ENCODE results near the gene PSMD5.

The PSMD5 gene

DNA sequence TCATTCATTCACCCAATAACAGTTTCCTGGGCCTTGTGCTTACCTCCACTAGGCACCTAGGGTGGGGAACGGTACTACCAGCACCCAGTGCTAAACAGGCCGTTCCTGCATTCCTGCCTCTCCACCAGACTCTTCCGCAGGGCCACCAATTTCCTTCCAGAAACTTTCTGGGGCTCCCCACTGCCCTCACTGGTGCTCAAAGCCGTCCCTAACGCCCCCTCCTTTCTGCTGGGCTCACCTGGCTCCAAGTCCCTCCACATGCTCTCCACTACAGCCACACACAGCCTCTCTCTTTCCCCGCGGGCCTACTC lies 32.9 kb upstream of the PSMD5 start:
- peak in 1 of 56 donors; percentile 57 for DNase-seq

DNA sequence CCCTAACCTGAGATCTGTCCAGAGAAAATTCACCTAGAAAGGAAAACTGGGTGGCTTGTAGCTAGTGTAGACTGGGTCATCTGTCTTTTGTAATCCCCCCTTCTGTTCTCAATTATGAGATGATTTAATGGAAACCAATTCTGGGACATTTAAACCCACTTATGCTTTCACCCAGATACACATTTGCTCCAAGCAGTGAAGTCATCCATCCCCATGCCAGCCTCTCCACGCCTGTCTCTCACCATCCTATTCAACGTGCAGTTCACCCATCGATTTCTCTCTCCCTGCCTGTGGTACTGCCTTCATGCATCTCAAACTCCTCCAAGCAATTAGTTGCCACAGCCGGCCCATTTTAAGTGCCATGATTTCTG lies 32.5 kb upstream of the PSMD5 start:
- DNase-seq, result no peak

DNA sequence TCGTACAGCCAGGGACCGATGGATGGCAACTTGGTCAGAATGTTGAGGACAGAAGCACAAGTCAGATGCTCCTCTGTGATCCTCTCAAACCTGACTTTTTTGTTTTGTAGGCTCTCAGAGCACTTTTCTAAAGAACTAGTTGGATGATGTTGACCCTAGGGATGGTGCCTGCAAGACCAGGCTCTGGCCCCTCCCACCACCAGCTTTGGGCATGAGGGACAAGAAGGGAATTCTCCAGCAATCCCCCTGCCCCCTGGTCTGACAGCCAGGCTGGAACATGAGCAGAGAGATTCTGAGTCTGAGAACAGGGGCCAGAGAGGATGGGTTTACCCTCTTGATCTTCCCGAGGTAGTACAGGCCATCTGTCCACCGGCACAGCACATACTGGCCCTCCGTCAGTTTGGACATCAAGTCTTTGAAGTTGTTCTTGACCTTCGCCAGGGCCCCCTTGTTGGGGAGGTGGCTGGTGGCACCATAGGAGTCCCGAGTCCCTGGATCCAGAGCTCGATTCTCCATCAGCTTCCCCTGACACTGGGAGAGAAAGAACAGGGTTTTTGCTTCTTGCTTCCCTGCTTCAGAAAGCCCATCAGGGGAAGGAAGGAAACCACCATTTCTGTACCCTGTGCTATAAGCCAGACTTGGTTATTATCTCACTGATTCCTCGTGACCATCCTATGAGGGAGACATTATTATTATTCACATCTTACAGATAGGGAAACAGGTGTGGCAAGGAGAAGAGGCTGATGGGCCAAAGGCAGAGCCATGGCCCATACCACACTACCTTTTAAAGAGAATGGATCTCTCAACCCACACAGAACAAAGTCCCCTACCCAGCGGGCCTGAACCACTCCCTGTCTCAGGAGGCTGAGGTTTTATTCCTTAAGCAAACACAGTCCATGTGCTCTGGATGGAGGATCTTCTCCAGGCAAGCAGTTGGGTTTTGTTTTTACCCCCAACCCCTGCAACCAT lies 31.8 kb upstream of the PSMD5 start:
- no peak for DNase-seq

DNA sequence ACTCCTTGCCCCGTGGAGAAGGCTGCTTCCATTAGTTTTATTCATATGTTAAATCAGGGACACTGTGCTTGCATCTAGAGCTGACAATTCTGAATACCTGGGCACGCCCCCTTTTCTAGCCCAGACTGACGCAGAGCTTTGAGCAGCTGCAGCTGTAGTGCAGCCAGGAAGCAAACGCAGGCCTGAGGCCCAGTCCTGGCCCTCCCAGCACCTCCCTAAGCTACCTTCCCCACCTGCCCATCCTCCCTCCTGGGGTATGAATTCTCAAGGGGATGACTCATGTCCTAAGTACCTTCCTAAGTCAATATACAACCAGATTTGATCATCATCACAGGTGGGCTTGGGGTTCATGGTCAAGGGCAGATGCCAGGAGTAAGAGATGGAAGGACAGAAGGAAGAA lies 30.8 kb upstream of the PSMD5 start:
- DNase-seq, result no peak

DNA sequence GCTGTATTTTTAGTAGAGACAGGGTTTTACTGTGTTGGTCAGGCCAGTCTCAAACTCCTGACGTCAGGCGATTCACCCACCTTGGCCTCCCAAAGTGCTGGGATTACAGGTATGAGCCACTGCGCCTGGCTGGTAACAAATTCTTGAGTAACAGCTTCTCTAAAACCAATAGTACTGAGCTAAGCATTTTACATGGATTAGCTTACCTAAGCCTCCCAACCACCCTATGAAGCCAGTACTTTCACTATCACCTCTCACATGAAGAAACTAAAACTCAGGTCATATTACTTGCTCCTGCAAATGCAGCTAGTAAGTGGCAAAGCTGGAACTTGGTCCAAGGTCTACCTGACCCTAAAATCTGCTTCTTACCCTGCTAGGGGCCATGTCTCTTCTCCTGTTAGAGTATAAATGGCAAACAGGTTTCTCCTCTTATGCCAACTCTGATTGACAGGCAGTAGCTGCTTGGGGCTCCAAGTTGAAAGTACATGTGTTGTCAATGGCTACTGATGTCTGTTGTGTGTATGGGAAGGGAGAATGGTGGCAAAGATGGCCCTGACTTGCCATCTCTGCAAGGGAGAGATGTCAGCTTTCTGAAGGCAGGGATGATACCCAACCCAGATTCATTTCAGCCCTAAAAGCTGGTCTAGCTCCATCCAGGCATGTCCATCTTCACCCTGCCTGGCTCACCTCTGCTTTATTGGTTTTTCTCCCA lies 30.2 kb upstream of the PSMD5 start:
- DNase-seq, result no peak

DNA sequence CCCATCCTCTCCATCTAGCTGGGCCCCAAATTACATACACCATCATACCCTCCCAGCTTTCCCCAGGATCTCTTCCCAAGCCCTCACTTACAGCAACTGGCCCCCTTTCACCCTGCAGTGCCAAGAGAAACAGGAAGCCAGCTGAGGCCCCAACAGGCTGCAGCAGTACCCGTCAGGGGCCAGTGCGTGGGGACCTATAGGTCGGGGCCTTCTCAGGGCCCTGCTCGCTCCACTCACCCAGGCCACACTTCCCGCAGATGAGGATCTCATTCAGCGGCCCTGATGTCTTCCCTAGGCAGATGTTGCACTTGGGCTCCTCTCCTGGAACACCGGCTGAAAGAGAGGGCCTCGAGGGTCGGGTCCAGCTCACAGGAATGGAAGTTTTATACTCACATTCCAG lies 27.5 kb upstream of the PSMD5 start:
- DNase-seq, result no peak

DNA sequence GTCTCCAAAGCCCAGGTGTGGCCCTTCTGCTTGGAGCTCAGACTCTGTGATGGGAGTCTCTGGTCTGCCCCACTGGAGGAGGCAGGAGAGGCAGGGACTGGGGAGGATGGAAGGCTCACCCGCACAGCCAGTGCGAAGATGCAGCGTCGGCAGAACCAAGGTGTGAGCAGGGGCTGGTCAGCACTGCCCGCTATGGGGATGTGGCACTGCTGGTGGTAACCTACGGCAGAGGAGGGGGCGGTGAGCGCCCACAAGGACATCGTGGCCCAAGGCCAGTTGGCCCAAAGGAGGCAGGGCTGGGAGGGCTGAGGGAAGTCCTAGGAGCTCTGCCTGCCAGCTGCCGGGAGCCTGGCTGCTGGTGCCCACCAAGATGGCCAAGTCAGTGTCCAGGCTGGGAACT lies 27.0 kb upstream of the PSMD5 start:
- peak in 1 of 56 donors; percentile 5 for DNase-seq

DNA sequence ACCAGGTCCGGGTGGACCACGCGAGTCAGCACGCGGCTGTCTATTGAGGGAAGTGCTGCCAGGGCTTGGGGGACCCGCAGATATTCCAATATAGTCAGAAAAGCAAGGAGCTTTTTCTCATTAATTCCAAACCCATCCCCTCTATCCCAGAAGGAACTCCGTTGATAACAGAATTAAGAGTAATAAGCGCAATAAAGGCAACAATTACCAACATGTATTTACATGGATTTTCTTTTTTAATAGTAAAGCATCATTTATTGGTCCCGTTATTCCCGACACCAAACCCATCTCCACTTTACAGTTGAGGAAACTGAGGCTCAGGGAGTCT lies 26.6 kb upstream of the PSMD5 start:
- no peak for DNase-seq

DNA sequence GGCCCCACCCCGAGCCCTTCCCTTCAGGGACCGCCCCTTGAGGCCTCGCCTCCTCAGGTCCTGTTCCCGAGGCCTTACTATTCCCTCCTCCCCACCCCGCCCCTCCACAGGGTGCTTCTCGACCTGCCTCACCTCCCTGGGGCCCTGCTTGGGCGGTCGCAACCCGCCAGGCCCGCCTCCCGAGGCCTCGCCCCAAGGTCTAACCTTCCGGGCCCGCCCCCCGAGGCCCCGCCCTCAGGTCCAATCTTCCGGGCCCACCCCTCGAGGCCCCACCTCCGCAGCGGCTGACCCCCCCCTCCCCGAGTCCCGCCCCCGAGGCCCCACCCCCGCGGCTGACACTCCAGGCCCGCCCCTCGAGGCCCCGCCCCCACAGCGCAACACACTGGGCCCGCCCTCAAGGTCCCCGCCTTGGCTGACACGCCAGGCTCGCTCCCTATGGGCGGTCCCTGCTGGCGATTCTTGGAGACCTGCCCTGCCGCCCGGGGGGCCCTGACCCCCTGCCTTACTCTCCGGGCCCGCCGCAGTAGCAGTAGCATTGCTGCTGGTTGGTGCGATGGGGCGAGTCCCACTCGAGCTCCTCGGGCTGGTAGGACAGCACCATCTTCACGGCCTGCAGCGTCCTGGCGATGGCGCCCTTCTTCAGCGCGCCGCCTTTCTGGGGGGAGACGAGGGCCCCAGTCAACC lies 26.1 kb upstream of the PSMD5 start:
- DNase-seq, result peak in 55 of 56 donors; percentile 33 to 94 (median 80)

DNA sequence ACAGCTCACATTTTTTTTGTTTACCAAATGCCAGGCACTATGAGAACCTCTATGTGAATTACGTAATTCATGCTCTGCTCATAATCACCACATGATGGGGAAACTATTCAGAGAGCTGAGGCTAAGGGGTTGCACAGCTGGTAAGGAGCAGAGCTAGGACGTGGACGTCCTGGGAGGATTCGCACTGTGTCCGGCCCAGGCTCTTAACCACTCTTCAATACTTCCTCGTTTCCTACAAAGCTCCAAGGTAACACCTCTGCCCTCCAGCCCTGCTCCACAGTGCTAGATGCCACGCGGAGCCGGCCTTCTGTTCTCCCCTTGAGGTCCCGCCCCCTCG lies 25.6 kb upstream of the PSMD5 start:
- DNase-seq, result no peak

DNA sequence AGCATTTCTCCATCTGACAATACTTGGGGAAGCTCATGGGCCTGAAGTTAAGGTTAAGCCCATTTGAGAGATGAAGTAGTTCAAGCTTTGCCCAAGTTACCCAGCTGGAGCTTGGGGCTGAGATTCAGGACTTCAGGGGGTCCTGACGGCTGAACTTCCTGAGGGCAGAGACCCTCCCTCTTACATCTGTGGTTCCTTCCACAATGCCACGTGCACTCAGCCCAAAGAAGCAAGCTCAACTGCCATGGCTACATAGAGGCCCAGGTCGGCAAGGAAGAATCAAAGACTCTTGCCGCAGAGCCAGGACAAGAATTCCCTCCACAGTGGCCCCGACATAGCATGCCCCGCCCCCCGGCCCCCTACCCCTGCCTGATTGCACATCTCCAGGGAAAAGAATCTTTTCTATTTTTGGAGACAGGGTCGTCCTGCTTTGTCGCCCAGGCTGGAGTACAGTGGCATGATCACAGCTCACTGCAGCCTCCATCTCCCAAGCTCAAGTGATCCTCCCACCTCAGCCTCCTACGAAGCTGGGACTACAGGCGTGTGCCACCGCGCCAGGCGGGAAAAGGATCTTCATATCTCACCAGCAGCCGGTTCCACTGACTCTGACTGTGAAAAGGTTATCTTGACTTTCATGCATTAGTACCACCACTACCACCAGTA lies 25.1 kb upstream of the PSMD5 start:
- no peak for DNase-seq

DNA sequence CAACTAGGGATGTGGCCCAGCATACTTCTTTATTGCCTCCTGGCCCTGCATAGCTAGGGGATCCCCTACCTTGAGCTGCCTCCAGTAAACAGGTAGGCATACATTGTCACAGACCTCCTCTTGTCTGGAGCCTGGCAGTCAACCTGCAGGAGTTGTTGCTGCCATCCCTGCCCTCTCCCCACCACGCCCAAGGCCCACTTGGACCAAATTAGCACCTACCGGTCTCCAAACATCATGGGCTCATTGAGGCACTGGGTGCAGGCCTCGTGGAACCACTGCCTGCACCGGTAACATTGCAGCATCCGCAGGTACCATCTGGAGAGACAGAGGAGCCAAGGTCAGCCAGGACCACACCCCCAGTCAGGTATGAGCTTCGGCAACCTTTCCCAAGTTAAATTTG lies 23.9 kb upstream of the PSMD5 start:
- no peak for DNase-seq

DNA sequence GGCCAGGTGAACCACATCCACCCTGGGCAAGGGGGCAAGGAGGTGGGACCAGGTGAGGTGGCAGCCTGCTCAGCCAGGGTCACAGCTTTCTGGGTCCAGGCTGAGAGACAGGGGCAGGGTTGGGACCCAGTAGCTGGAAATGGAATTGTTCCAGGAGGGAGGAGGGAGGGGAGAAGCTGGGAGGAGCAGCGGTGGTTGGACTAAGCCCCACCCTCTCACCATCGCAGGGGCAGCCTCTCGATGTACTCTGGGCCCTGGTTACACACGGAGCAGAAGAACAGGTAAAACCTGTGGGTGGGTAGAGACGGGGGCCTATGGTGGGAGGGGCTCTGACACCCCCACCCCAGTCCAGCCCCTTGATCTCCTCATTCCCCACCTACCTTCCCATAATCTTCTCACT lies 23.1 kb upstream of the PSMD5 start:
- DNase-seq, result no peak

DNA sequence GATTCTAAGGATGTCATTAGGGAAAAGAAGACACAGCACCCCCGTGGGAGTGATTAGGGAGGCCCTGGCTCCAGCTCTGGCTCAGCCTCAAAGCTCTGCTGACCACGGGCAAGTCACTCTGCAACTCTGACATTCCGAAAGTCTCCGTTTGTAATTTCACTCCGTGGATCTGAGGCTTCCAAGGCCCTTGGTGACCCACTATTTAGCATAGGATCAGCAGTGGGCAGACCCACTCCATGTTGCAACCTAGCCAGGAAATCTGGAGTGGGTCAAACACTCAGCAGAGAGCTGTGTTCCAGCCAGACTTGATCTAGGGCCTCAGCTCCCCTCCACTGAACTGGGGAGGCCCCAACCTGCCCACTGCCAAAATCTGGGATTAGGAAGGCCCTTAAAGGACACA lies 22.5 kb upstream of the PSMD5 start:
- DNase-seq, result no peak

DNA sequence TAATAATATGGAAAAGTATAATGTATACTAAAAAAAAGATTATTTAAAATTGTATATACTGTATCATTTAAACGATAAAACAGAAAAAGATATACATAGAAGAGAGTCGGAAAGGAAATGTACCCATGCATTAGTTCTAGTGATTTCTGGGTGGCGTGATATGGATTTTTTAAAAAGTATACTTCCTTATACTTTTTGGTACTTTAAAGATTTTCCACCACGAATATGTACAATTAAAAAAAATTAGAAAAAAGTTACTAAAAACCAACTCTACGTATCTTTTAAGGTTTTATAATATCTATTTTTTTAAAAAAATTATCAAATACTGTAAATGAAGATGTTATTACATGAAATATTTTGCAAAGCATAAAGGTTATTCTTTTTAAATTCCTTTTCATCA lies 22.0 kb upstream of the PSMD5 start:
- no peak for DNase-seq

DNA sequence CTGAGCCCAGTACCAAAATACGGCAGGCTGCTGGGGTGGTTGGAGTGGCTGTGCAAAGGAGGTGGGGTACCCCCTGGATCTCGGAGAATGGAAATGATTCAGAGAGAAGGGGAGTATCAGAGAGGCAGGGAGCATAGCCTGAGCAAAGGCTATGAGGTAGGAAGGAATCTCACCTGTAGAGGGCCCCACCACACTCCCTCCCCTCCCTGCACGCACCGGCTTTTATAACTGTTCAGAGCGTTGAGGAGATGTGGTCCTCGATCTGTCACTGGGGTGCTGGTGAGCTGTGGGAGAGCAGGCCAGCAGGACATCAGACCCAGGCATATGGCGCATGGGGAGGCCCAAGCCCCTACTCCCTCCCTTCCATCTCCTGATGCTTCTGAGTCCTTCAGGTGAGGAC lies 21.1 kb upstream of the PSMD5 start:
- no peak for DNase-seq

DNA sequence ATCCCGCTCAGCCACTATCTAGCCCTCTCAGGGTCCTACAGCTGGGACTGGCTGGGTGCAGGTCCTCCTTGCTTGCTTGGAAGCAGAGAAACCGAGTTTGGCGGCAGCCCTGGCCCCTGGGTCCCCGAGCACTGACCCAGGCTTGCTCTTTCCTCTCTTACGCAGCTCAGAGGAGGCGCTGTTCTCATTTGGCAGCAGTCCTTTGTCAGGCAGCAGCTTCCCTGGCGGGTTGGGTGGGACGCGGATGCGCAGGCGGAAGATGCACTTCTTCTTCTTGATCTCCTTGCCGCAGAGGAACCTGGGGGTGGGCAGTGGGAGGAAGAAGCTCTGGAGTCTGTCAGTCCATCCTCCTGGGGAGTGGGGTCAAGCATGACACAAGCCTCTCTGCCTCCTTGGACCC lies 19.7 kb upstream of the PSMD5 start:
- peak in 5 of 56 donors; percentile 5 to 19 (median 7) for DNase-seq

DNA sequence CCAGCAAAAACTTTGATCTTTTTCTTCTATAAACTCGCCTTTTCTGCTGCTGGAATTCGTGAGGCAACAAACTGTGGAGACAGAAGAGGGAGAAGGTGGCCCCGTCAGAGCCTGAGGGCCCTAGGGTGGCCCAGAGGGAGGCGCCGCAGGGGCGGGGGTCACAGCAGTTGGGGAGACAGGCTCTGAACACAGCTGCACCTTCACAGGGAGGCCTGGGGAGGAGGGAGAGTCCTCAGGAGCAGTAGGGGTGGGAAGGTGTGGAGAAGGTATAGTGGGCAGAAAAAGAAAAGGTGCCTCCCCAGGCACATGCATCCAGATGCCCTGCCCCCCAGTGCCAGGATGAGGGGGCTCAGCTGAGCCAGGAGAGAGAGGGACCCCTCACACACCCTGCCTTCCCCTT lies 19.2 kb upstream of the PSMD5 start:
- no peak for DNase-seq

DNA sequence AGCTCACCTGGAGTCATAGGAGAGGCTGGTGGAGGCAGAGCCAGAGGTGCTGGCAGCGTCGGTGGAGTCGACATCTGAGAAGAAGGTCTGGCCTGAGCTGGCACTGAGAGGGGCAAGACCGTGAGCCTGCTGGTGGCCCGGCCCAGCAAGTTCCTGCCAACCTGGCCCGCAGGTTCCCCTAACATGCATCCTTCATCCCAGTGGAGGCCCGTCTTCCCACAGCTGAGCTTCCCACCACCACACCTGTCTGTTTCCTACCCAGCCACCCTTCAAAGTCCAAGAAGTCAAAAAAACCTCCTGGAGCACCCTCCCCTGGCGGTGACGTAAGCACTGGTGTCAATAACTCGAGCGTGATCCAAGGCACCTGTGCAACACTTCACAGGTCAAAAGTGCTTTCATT lies 17.4 kb upstream of the PSMD5 start:
- no peak for DNase-seq

DNA sequence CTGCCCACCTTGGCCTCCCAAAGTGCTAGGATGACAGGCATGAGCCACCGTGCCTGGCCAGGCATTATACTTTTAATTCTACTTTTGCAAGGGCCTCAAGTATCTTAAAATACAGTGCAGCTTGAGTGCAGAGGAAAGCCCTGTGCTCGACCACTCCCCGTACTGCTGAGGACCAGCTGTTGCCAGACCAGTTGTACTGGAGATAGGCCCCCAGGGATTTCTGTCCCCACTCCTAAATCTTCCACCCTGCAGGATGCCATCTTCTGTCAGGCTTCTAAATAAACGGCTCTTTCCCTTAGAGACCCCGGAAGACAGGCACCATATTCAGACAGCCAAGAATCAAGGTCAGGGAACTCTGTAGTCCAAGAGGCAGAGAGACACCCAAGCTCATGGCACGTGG lies 16.6 kb upstream of the PSMD5 start:
- no peak for DNase-seq

DNA sequence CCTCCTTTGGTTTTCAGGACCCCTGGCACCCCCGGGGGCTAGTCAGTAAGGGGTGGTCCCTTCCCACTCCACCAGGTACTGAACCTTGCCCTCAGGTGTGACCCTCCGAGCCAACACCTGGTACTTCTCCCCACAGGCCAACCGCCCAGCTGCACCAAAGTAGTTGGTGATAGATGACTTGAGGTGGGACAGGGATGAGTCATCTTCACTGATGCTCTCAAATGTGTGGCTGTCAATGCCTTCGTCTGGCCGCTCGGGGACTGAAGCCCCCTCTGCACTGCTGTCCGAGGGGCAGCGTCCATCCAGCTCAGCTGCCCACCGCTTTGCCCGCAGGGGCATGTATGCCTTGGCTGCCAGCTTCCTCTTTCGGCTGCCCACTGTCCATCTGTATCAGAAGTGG lies 15.2 kb upstream of the PSMD5 start:
- DNase-seq, result no peak

DNA sequence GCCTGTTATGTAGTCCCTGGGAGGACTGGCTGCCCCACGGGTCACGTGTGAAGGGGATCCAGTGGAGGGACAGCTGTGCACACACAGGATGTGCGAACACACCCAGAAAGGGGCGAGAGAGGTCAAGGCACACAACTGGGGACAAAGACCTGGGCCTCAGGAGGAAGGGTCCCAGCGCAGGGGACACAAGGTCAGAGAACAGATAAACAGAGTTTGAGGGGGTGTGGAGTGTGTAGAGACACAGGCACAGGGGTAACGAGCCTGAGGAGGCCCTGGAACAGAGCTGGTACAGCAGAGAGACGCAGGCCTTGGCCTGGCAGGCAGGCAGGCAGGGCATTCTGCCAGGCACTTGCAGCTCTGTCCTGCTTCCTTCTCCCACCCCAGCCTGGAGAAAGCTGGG lies 14.8 kb upstream of the PSMD5 start:
- peak in 7 of 56 donors; percentile 9 to 29 (median 21) for DNase-seq

Data from amygdala (tissue), 56 donors.